GM23338 (cell line): ENCODE measurements around the gene POC1B. TPM values are rescaled to one million over a fixed set of nuclear protein-coding genes. Genes with fewer than 3 reads are reported as not detected.

Experiments
- ATAC-seq: fragments of 200-7000 bp; cut with Tn5 transposase; 3 replicates; pipeline ENCODE4 v1.9.1; 2020
- DNase-seq: peaks from one replicate; pipeline ENCODE4 v3.0.0-alpha.2; 2015; ENCODE audit warnings: low spot score
- H2AFZ ChIP-seq: fragments of 200-600 bp; sonication (generic); 2 replicates; pipeline ENCODE4 v1.8.0; 2016; ENCODE audit warnings: antibody characterized with exemption, mild to moderate bottlenecking, moderate library complexity
- H3F3A ChIP-seq: fragments of 200-600 bp; sonication (generic); replicated peaks from 2 replicates; pipeline ENCODE4 v1.8.0; 2017; ENCODE audit warnings: antibody characterized with exemption, mixed run types, low read depth
- H3K27ac ChIP-seq: fragments of 200-600 bp; sonication (generic); 2 replicates; pipeline ENCODE4 v1.6.1; 2016; ENCODE audit warnings: low read depth
- H3K27me3 ChIP-seq: fragments of 200-600 bp; sonication (generic); 2 replicates; pipeline ENCODE4 v1.8.0; 2016; ENCODE audit warnings: mild to moderate bottlenecking, mixed run types, moderate library complexity; ENCODE audit not compliant: insufficient read depth
- H3K36me3 ChIP-seq: fragments of 200-600 bp; sonication (generic); 2 replicates; pipeline ENCODE4 v1.8.0; 2016; ENCODE audit warnings: mild to moderate bottlenecking; ENCODE audit not compliant: insufficient read depth
- H3K4me1 ChIP-seq: fragments of 200-600 bp; sonication (generic); 2 replicates; pipeline ENCODE4 v1.8.0; 2016; ENCODE audit warnings: mild to moderate bottlenecking, moderate library complexity; ENCODE audit not compliant: insufficient read depth
- H3K4me2 ChIP-seq: fragments of 200-600 bp; sonication (generic); 2 replicates; pipeline ENCODE4 v1.7.1; 2017; ENCODE audit warnings: mixed run types
- H3K4me3 ChIP-seq: fragments of 200-600 bp; sonication (generic); 2 replicates; pipeline ENCODE4 v1.6.1; 2016; ENCODE audit warnings: mixed run types
- H3K79me2 ChIP-seq: fragments of 200-600 bp; sonication (generic); replicated peaks from 2 replicates; pipeline ENCODE4 v1.8.0; 2017; ENCODE audit warnings: mild to moderate bottlenecking; ENCODE audit not compliant: insufficient read depth
- H3K9me2 ChIP-seq: fragments of 200-600 bp; sonication (generic); 2 replicates; pipeline ENCODE4 v1.8.0; 2017; ENCODE audit not compliant: insufficient read depth
- H4K20me1 ChIP-seq: fragments of 200-600 bp; sonication (generic); replicated peaks from 2 replicates; pipeline ENCODE4 v1.8.0; 2017; ENCODE audit warnings: mild to moderate bottlenecking; ENCODE audit not compliant: insufficient read depth
- H3K27ac Mint-ChIP-seq: 2 replicates; pipeline ENCODE4 v1.8.0; 2020; ENCODE audit warnings: inconsistent platforms, mild to moderate bottlenecking, moderate library complexity, mixed read lengths
- H3K27me3 Mint-ChIP-seq: 3 replicates; pipeline ENCODE4 v1.8.0; 2022; ENCODE audit warnings: low read depth, mild to moderate bottlenecking, moderate library complexity, mixed read lengths, inconsistent platforms; ENCODE audit not compliant: insufficient read depth, poor library complexity
- H3K36me3 Mint-ChIP-seq: 3 replicates; pipeline ENCODE4 v1.8.0; 2021; ENCODE audit warnings: low read depth, mild to moderate bottlenecking, inconsistent platforms, moderate library complexity, mixed read lengths
- H3K4me1 Mint-ChIP-seq: 3 replicates; pipeline ENCODE4 v1.8.0; 2020; ENCODE audit warnings: mild to moderate bottlenecking, inconsistent platforms, mixed read lengths
- H3K4me3 Mint-ChIP-seq: 3 replicates; pipeline ENCODE4 v1.8.0; 2021; ENCODE audit warnings: moderate library complexity, mild to moderate bottlenecking, inconsistent platforms, mixed read lengths
- H3K9me3 Mint-ChIP-seq: 3 replicates; pipeline ENCODE4 v1.8.0; 2020; ENCODE audit warnings: moderate library complexity, mild to moderate bottlenecking, inconsistent platforms, mixed read lengths
- CREB1 ChIP-seq: fragments of 250-450 bp; sonication (Bioruptor Pico); IDR thresholded peaks from 2 replicates; pipeline ENCODE4 v1.5.0; 2020; ENCODE audit warnings: low read depth, mild to moderate bottlenecking, moderate library complexity
- ETS1 ChIP-seq: IDR thresholded peaks from 2 replicates; pipeline ENCODE4 v1.6.1; 2016; ENCODE audit warnings: antibody characterized with exemption
- JUNB ChIP-seq: IDR thresholded peaks from one replicate; pipeline ENCODE4 v1.6.1; 2016; ENCODE audit warnings: antibody characterized with exemption; ENCODE audit not compliant: unreplicated experiment
- POLR2AphosphoS5 ChIP-seq: IDR thresholded peaks from 2 replicates; pipeline ENCODE4 v1.6.1; 2016; ENCODE audit warnings: antibody characterized with exemption, low read depth
- STAT1 ChIP-seq: IDR thresholded peaks from one replicate; pipeline ENCODE4 v1.6.1; 2016; ENCODE audit warnings: antibody characterized with exemption; ENCODE audit not compliant: unreplicated experiment
- ZNF462 ChIP-seq: fragments of 250-450 bp; sonication (Bioruptor Pico); IDR thresholded peaks from 2 replicates; pipeline ENCODE4 v1.5.0; 2020; ENCODE audit warnings: mild to moderate bottlenecking, moderate library complexity
- polyA plus RNA-seq: library from polyadenylated mRNA; unstranded; fragments of >200 nt; fragmentation: Nextera tagmentation; extraction: Ambion mirVana; gene quantifications from 2 replicates; pipeline ENCODE4 v1.2.1, GENCODE V29; 2016
- total RNA-seq: library from RNA; depleted of rRNA; stranded (reverse); fragments of >200 nt; shearing (Covaris generic); gene quantifications from 2 replicates; pipeline ENCODE4 v1.2.3, GENCODE V29; 2014

POC1B gene
- total and polyA plus RNA-seq, 2 experiments from 2014 or later, result 11.8 to 17.5 TPM

DNA sequence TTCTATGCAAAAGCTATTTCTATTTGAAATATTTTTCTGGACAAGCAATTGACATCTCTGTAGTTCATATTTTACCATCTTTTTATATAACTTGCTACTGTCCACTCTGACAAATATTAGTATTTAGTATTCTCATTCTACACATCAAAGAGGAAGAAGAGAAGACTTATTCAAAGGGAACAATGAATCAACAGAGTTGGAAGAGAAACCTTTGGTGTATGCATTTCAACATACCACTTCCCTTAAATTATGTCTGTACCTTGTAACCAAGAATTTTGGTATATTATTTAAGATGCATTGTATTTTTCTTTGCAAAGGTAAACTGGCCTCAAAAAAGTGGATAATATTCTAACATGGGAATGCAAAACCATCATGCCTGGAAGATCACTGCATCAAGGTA lies 101.5 kb downstream of the POC1B start:
- DNase-seq (no peak), ATAC-seq (no peak)
- H3K27ac Mint-ChIP-seq, result no peak overlapping the region
- Histone ChIP-seq H3K27me3 (no peaks in the 10 kb centered on the region), H3F3A (no peaks in the 10 kb centered on the region), H3K4me1 (no peaks in the 10 kb centered on the region), H3K9me2 (0 out of 2 replicates have a peak, but pooled peaks cover 3% of the 10 kb centered on the region), H3K79me2 (no peaks in the 10 kb centered on the region), H4K20me1 (no peaks in the 10 kb centered on the region), H3K4me2 (no peak overlapping the region), H3K36me3 (no peaks in the 10 kb centered on the region), H3K4me3 (no peak overlapping the region), H3K27ac (no peak overlapping the region), H2AFZ (no peak overlapping the region)
- H3K4me1 Mint-ChIP-seq, result 0 out of 3 replicates have a peak, but pooled peaks cover 2% of the 10 kb centered on the region
- no peak overlapping the region for H3K4me3 Mint-ChIP-seq
- no peaks in the 10 kb centered on the region for H3K27me3 Mint-ChIP-seq
- no peaks in the 10 kb centered on the region for H3K9me3 Mint-ChIP-seq
- TF ChIP-seq POLR2AphosphoS5 (no peak), ZNF462 (CRISPR knock-in tag) (no peak), ETS1 (no peak), JUNB (no peak), CREB1 (no peak), STAT1 (no peak)
- no peaks in the 10 kb centered on the region for H3K36me3 Mint-ChIP-seq
